Heart right ventricle (tissue), 16 donors: ENCODE results near the gene PCP4. TPM values are rescaled to one million over a fixed set of nuclear protein-coding genes. Genes with fewer than 3 reads are reported as not detected.

Experiments used
- ATAC-seq, 8 donors: fragments of 200-7000 bp; cut with Tn5 transposase; one replicate each; pipeline ENCODE4 v1.9.1; 2020; ENCODE audit warnings: mild to moderate bottlenecking in 8 of 8, moderate library complexity in 8 of 8, moderate number of reproducible peaks in 1 of 8
- DNase-seq, 2 donors: peaks; one replicate each; pipeline ENCODE4 v3.0.0-alpha.2; 2020
- H3K27ac ChIP-seq, 10 donors: fragments of 200-600 bp; sonication (generic) in 2 of 10; one replicate each; pipeline versions ENCODE4 v1.5.0 to v1.8.0; 2020 to 2022; ENCODE audit warnings: mild to moderate bottlenecking in 3 of 10
- H3K27me3 ChIP-seq, 7 donors: fragments of 200-600 bp; one replicate each; pipeline ENCODE4 v1.8.0; 2021 to 2022; ENCODE audit warnings: mild to moderate bottlenecking in 2 of 7
- H3K36me3 ChIP-seq, 9 donors: fragments of 200-600 bp; sonication (generic) in 1 of 9; one replicate each; pipeline versions ENCODE4 v1.5.0 to v1.8.0; 2020 to 2022; ENCODE audit warnings: mild to moderate bottlenecking in 2 of 9
- H3K4me1 ChIP-seq, 9 donors: fragments of 200-600 bp; sonication (generic) in 1 of 9; one replicate each; pipeline versions ENCODE4 v1.5.0 to v1.8.0; 2020 to 2022; ENCODE audit warnings: mild to moderate bottlenecking in 4 of 9
- H3K4me3 ChIP-seq, 10 donors: fragments of 200-600 bp; sonication (generic) in 2 of 10; one replicate each; pipeline versions ENCODE4 v1.5.0 to v1.8.0; 2020 to 2022; ENCODE audit warnings: mild to moderate bottlenecking in 7 of 10, moderate library complexity in 2 of 10
- H3K9me3 ChIP-seq, 11 donors: fragments of 200-600 bp in 10 of 11; sonication (generic) in 2 of 11; one replicate each; pipeline versions ENCODE4 v1.5.0 to v1.8.0; 2013 to 2022; ENCODE audit warnings: mild to moderate bottlenecking in 2 of 11, control low read depth in 1 of 11, moderate library complexity in 1 of 11
- WGBS, 2 donors: extraction: QIAGEN DNeasy Blood & Tissue Kit; methylation state at CpG; one replicate each; pipeline ENCODE4 v1.1.7; 2013; ENCODE audit warnings: inconsistent platforms in 1 of 2; 5-methylcytosine and 5-hydroxymethylcytosine counted together
- intact Hi-C, 10 donors: fragments of 100-400 bp; cut with DNase I; formaldehyde crosslinking; loops; one replicate each; pipeline versions ENCODE4 v1.11.1 to v1.14.2; 2022
- polyA plus RNA-seq, 2 donors: library from polyadenylated mRNA; stranded (reverse); fragments of 200-250 nt; gene quantifications; one replicate each; pipeline ENCODE4 v1.2.3, GENCODE V29; 2013
- total RNA-seq, 10 donors: library from RNA; stranded (reverse); fragmentation: NEBNext Ultra II Directional in 3 of 10; extraction: Animal tissue kit (Norgen Biotek cat#: 25700) in 3 of 10; gene quantifications; one replicate each; pipeline versions ENCODE4 v1.2.1 to v1.2.4, GENCODE V29; 2021 to 2023
- TF ChIP-seq, protein P1 (sequence below), 9 donors: fragments of 200-600 bp; sonication (generic) in 2 of 9; IDR thresholded peaks; one replicate each; pipeline versions ENCODE4 v1.5.0 to v1.8.0; 2021 to 2022; ENCODE audit warnings: antibody characterized with exemption in 9 of 9, mild to moderate bottlenecking in 5 of 9, moderate library complexity in 1 of 9
- donor health status: Arrhythmogenic right ventricular cardiomyopathy.
- donor health status: ischemic (EF 13 %, LVEDD 7.1; RV severe dilation, severe dysfunction).
- donor health status: healthy with polysubstance abuse.
- donor health status: DM: no; HTN: yes; CAD: no.
- donor health status: DM: no; HTN: no; CAD: no.
- donor health status: ischemic (EF 25% LVEDD 6.9; RV normal size, moderate dysfunction).
- donor health status: ischemic (EF 25% LVEDD 5.7; RV mildly dilated, moderate dysfunction).
- donor health status: healthy.
- donor health status: DM: yes; HTN: yes; CAD: no.
- donor health status: Ischemic cardiomyopathy.
- donor health status: ischemic (EF 35%, LVEDD 5.7; RV mildly dilated, moderate dysfunction).
- donor health status: nonischemic (EF 11% LVEDD 7.7; RV severe dilation, severe dysfunction).
- donor health status: DM: yes; HTN: yes; CAD: no.
- donor health status: PGD.
- donor health status: ischemic (EF 29% LVEDD 5.4; RV normal size, mild dysfunction).
- donor health status: nonischemic (EF 23%, LVEDD 6.1; RV moderate dilation, normal function).

PCP4 gene
- total and polyA plus RNA-seq, 12 donors, result 1.0 to 6.9 (median 3.6) TPM

DNA sequence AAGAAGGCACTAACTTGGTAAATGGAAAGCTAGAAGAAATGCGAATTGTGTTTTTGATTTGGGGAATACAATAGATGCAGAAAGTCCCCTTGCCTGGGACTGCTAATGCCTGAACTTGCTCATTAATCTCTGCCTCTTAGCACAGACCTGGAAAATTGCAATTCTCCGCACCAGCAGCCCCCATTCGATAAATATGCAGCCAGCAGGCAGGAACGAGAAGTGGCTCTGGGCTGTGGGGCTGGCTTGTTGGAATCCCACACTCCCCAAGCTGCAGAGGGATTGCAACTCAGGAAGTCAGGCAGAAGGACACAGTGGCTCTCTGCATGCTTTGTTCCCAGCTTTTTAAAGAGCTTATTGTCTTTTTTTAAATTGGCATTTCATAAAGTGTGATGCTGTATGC, 51.3 kb downstream of the PCP4 start:
- no peak overlapping the region for H3K27ac ChIP-seq
- DNase-seq, result no peak

DNA sequence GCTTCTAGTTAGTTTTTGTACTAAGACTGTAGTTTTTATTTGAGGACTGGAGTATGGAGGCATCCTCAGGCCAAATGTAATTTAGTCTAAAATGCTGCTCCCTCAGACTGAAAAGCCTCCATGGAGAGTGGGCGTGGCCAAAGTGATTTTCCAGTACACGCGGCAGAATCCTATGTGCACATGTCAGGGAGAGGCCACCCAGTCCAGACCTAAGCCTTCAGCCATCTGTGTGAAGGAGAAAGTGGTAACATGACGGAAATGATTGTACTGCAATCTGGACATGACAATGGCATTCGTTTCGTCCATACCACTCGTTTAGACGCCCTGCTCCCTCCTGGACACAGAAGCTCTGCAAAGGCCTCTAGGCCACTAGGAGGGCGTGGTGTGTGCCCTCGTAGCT, 56.2 kb downstream of the PCP4 start:
- WGBS, 2 donors, result 79 to 88% methylated on average over 10 of the region's 10 CpGs
- no peak for ATAC-seq
- no peak for DNase-seq
- H3K9me3 ChIP-seq, result no peaks in the 10 kb centered on the region
- H3K4me1 ChIP-seq, result no peaks in the 10 kb centered on the region
- H3K36me3 ChIP-seq, result no peaks in the 10 kb centered on the region
- no peak overlapping the region for H3K4me3 ChIP-seq
- TF ChIP-seq, protein P1, sequence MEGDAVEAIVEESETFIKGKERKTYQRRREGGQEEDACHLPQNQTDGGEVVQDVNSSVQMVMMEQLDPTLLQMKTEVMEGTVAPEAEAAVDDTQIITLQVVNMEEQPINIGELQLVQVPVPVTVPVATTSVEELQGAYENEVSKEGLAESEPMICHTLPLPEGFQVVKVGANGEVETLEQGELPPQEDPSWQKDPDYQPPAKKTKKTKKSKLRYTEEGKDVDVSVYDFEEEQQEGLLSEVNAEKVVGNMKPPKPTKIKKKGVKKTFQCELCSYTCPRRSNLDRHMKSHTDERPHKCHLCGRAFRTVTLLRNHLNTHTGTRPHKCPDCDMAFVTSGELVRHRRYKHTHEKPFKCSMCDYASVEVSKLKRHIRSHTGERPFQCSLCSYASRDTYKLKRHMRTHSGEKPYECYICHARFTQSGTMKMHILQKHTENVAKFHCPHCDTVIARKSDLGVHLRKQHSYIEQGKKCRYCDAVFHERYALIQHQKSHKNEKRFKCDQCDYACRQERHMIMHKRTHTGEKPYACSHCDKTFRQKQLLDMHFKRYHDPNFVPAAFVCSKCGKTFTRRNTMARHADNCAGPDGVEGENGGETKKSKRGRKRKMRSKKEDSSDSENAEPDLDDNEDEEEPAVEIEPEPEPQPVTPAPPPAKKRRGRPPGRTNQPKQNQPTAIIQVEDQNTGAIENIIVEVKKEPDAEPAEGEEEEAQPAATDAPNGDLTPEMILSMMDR (IDR thresholded peaks at IDR 0.05), result no peak
- H3K27ac ChIP-seq, result no peak overlapping the region
- intact Hi-C loops, result no loop called here
- H3K27me3 ChIP-seq, result no peaks in the 10 kb centered on the region

More for the DNA sequence above, 51.3 kb downstream of the PCP4 start:
- H3K4me1 ChIP-seq, result no peaks in the 10 kb centered on the region
- 57 to 59% methylated on average over 4 of the region's 4 CpGs for WGBS, 2 donors
- intact Hi-C loops, result loop anchor here in 1 of 10 donors (10.0 kb wide), 1 partner anchor 54 kb away; the partner anchor contains the start of gene PCP4
- no peaks in the 10 kb centered on the region for H3K36me3 ChIP-seq
- TF ChIP-seq, protein P1 (IDR thresholded peaks at IDR 0.05), result no peak
- no peak overlapping the region for H3K4me3 ChIP-seq
- no peak for ATAC-seq
- no peaks in the 10 kb centered on the region for H3K9me3 ChIP-seq
- H3K27me3 ChIP-seq, result no peaks in the 10 kb centered on the region

DNA sequence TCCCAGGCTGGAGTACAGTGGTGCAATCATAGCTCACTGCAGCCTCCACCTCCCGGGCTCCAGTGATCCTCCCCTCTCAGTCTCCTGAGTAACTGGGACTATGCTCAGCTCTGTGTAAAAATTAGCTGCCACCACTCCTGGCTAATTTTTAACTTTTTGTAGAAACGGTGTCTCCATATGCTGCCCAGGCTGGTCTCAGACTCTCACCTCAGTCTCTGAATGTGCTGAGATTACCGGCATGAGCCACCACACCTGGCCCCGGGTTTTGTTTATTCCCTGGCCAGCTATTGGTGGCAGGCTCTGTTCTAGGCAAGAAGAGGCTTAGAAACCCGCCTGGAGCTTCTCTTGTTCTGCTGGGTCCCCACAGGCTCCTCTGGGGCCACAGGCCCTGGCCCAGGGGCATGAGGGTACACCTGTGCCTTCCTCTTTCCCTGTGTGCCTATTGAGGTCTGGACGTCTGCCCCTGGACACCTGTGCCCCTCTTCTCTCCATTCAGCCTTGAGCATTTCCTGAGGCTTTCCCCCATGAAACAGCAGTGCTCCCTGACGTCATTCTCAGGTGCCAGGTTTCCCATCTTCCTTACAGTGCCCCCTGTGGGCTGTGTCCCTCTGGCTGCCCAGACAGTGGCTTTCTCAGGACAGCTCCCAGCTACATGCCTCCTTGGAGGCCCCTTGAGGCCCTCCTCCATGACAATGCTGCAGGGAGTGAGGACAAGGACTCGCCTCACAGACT, 57.5 kb downstream of the PCP4 start:
- no peak for DNase-seq

DNA sequence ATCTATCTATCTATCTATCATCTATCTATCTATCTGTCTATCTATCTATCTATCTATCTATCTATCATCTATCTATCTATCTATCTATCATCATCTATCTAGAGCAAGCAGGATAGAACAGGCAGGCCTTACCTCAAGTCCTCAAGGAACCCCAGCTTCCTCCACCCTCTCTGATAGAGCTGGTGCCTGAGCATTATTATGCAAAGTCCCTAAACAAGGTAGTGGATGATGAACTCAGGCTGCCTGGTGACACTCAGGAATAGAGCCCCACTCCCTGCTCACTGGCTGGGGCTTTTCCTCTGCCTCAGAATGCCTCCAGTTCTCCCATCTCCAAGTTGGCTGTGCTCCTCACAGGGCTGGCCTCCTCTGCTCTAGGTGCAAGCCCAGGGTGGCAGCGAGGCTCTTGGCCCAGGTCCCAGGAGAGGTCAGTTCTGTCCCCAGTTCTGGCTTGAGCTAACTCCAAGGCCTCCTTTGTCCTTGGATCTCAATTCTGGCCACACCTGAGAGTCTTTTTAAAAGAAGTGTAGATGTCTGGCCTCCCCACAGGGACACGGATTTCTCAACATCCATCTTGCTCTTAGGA, 60.2 kb downstream of the PCP4 start:
- H3K9me3 ChIP-seq, result peaks cover 0 to 1% (median 0%) of the 10 kb centered on the region in 11 donors
- WGBS, 2 donors, result 54 to 66% methylated on average over 2 of the region's 2 CpGs
- TF ChIP-seq, protein P1 (IDR thresholded peaks at IDR 0.05), result no peak
- DNase-seq (peak in 1 of 2 donors; percentile 36), ATAC-seq (peak in 1 of 8 donors; percentile 45)
- intact Hi-C loops, result no loop called here
- no peaks in the 10 kb centered on the region for H3K36me3 ChIP-seq
- H3K4me3 ChIP-seq, result no peak overlapping the region
- H3K27ac ChIP-seq, result no peak overlapping the region
- H3K4me1 ChIP-seq, result no peaks in the 10 kb centered on the region
- H3K27me3 ChIP-seq, result no peaks in the 10 kb centered on the region

More for the DNA sequence above, 57.5 kb downstream of the PCP4 start:
- H3K4me1 ChIP-seq, result no peaks in the 10 kb centered on the region
- intact Hi-C loops, result no loop called here
- H3K9me3 ChIP-seq, result no peaks in the 10 kb centered on the region
- H3K27ac ChIP-seq, result no peak overlapping the region
- H3K36me3 ChIP-seq, result no peaks in the 10 kb centered on the region
- no peaks in the 10 kb centered on the region for H3K27me3 ChIP-seq
- ATAC-seq, result no peak
- H3K4me3 ChIP-seq, result no peak overlapping the region
- TF ChIP-seq, protein P1 (IDR thresholded peaks at IDR 0.05), result no peak
- WGBS, 2 donors, result 79 to 86% methylated on average over 8 of the region's 8 CpGs
